ENCODE results near the gene PRRX2.

GRCh38 chr9:129732946-129733631 lies 67.6 kb downstream of the PRRX2 start:
- TF ChIP-seq CTCF (IDR thresholded peaks at IDR 0.05), result no peak
- TF ChIP-seq POLR2A (IDR thresholded peaks at IDR 0.05), result no peak
